NCI-H146 (cell line): Measurements from ENCODE around the gene MED16.
A peak's percentile ranks its signal among the peaks of the same experiment; 100 is the strongest.
"Not testable (repeated sequence)": the region's sequence is repeated elsewhere in the genome, so short reads cannot be mapped to it uniquely, and the experiment has no call there.

Experiments
- DNase-seq: peaks from one replicate; lab custom pipeline; 2025; lab: John Stamatoyannopoulos, UW

MED16 gene

GRCh38 chr19:888581-889385, 4.2 kb downstream of the MED16 start:
- no peak for DNase-seq

- no peak for DNase-seq
These were observed 5.4 kb downstream of the MED16 start for GRCh38 chr19:887599-887998.

GRCh38 chr19:887072-887471, 5.9 kb downstream of the MED16 start:
- no peak for DNase-seq

GRCh38 chr19:885536-886224, 7.3 kb downstream of the MED16 start:
- no peak for DNase-seq

GRCh38 chr19:884420-885211, 8.4 kb downstream of the MED16 start:
- no peak for DNase-seq

GRCh38 chr19:883661-884211, 9.3 kb downstream of the MED16 start:
- peak; percentile 59 for DNase-seq

GRCh38 chr19:882871-883497, 10.0 kb downstream of the MED16 start:
- DNase-seq, result no peak

GRCh38 chr19:881385-882071, 11.5 kb downstream of the MED16 start:
- DNase-seq, result no peak

GRCh38 chr19:879711-880438, 13.1 kb downstream of the MED16 start:
- no peak for DNase-seq

GRCh38 chr19:878751-879561, 14.0 kb downstream of the MED16 start:
- DNase-seq, result not testable (repeated sequence)

- DNase-seq, result not testable (repeated sequence)
These were observed 14.9 kb downstream of the MED16 start for GRCh38 chr19:877992-878660.

GRCh38 chr19:876780-877314, 16.1 kb downstream of the MED16 start:
- no peak for DNase-seq

GRCh38 chr19:876089-876488, 16.9 kb downstream of the MED16 start:
- no peak for DNase-seq

- DNase-seq, result no peak
These were observed 17.6 kb downstream of the MED16 start for GRCh38 chr19:875265-875879.

- no peak for DNase-seq
These were observed 19.4 kb downstream of the MED16 start for GRCh38 chr19:873561-874041.

GRCh38 chr19:873084-873483, 19.9 kb downstream of the MED16 start:
- no peak for DNase-seq

- DNase-seq, result no peak
These were observed 20.6 kb downstream of the MED16 start for GRCh38 chr19:872266-872951.
